Lung (tissue), 12 donors: ENCODE measurements around the gene GABBR2. TPM values are rescaled to one million over a fixed set of nuclear protein-coding genes. Genes with fewer than 3 reads are reported as not detected.

Experiments
- ATAC-seq: fragments of 200-7000 bp; cut with Tn5 transposase; one replicate; pipeline ENCODE4 v1.9.1; 2020; ENCODE audit warnings: moderate number of reproducible peaks; ENCODE audit not compliant: insufficient read depth, low FRiP score
- DNase-seq, 3 donors: peaks; one replicate each; pipeline ENCODE4 v3.0.0-alpha.2; 2013 to 2017
- H3K27ac ChIP-seq, 2 donors: one replicate each; pipeline ENCODE4 v1.5.1; 2013; ENCODE audit warnings: mild to moderate bottlenecking in 2 of 2, moderate library complexity in 2 of 2, control low read depth in 1 of 2, inconsistent platforms in 1 of 2, low read depth in 1 of 2, low read length in 1 of 2
- H3K27me3 ChIP-seq, 3 donors: one replicate each; pipeline ENCODE4 v1.5.1; 2013; ENCODE audit warnings: low read length in 2 of 3; ENCODE audit not compliant: control insufficient read depth in 3 of 3, insufficient read depth in 3 of 3
- H3K36me3 ChIP-seq, 4 donors: one replicate each; pipeline ENCODE4 v1.5.1; 2013; ENCODE audit warnings: low read length in 4 of 4, mild to moderate bottlenecking in 1 of 4, moderate library complexity in 1 of 4; ENCODE audit not compliant: control insufficient read depth in 4 of 4, insufficient read depth in 4 of 4
- H3K4me1 ChIP-seq, 5 donors: one replicate each; pipeline ENCODE4 v1.5.1; 2013; ENCODE audit warnings: low read length in 5 of 5, mild to moderate bottlenecking in 2 of 5, moderate library complexity in 1 of 5; ENCODE audit not compliant: control insufficient read depth in 5 of 5, insufficient read depth in 5 of 5
- H3K4me3 ChIP-seq: one replicate; pipeline ENCODE4 v1.5.1; 2013; ENCODE audit warnings: mild to moderate bottlenecking, control low read depth, moderate library complexity
- H3K9ac ChIP-seq, 2 donors: one replicate each; pipeline ENCODE4 v1.5.1; 2013; ENCODE audit warnings: low read length in 2 of 2, control low read depth in 1 of 2; ENCODE audit not compliant: insufficient read depth in 1 of 2
- H3K9me3 ChIP-seq, 4 donors: one replicate each; pipeline ENCODE4 v1.5.1; 2013; ENCODE audit warnings: low read length in 3 of 4, mild to moderate bottlenecking in 1 of 4, moderate library complexity in 1 of 4; ENCODE audit not compliant: control insufficient read depth in 4 of 4, insufficient read depth in 3 of 4
- WGBS, 2 donors: extraction: QIAGEN DNeasy Blood & Tissue Kit; methylation state at CpG; one replicate each; pipeline ENCODE4 v1.1.7; 2013; 5-methylcytosine and 5-hydroxymethylcytosine counted together
- polyA plus RNA-seq, 2 donors: library from polyadenylated mRNA; stranded (reverse); fragments of 200-250 nt; gene quantifications; one replicate each; pipeline ENCODE4 v1.2.1, GENCODE V29; 2013
- total RNA-seq, 2 donors: library from RNA; depleted of rRNA in 1 of 2; stranded (reverse); fragments of >200 nt in 1 of 2; gene quantifications; one replicate each; pipeline ENCODE4 v1.2.1, GENCODE V29; 2014 to 2021
- TF ChIP-seq, protein P1 (sequence below): IDR thresholded peaks from 2 replicates; pipeline ENCODE4 v1.5.1; 2012; ENCODE audit warnings: mild to moderate bottlenecking; ENCODE audit errors: control extremely low read depth, extremely low read depth
- donor health status: control.
- donor health status: control.
- donor health status: Bipolar disorder and iron deficiency.
- donor health status: healthy.
- donor health status: DM: yes; HTN: yes; CAD: no.

The GABBR2 gene
- total and polyA plus RNA-seq, 4 donors = 0.40 to 1.8 (median 0.64) TPM

DNA sequence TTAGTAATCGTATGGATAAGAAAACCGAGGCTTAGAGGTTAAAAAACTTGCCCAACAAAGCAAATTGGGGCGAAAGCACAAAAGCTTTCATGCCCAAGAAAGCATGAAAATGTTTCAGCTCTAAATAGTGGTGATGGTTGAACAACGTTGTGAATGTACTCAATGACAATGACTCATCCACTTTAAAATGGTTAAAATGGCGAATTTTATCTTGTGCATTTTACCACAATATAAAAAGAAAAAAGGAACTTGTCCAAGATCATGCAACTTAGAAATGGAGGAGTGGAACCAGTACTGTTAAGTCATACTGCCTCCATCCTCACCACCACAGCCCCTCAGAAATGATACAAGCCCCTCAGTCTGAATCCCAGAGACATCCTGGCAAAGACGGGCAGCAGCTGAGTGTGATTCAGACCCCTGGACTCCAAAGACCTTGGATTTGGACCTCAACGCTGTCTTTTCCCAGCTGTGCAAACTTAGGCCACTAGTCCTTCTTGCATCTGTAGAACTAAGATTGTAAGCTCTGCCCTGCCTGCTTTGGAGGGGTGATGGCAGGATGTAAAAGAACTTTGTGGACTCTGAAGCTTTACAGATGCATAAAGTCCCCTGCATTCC lies 158.4 kb downstream of the GABBR2 start:
- Histone ChIP-seq H3K9ac (no peak overlapping the region), H3K27ac (no peak overlapping the region), H3K27me3 (no peaks in the 10 kb centered on the region), H3K4me3 (no peak overlapping the region), H3K9me3 (no peaks in the 10 kb centered on the region), H3K4me1 (peaks cover 0 to 3% (median 0%) of the 10 kb centered on the region in 5 donors), H3K36me3 (no peaks in the 10 kb centered on the region)
- TF ChIP-seq, protein P1, sequence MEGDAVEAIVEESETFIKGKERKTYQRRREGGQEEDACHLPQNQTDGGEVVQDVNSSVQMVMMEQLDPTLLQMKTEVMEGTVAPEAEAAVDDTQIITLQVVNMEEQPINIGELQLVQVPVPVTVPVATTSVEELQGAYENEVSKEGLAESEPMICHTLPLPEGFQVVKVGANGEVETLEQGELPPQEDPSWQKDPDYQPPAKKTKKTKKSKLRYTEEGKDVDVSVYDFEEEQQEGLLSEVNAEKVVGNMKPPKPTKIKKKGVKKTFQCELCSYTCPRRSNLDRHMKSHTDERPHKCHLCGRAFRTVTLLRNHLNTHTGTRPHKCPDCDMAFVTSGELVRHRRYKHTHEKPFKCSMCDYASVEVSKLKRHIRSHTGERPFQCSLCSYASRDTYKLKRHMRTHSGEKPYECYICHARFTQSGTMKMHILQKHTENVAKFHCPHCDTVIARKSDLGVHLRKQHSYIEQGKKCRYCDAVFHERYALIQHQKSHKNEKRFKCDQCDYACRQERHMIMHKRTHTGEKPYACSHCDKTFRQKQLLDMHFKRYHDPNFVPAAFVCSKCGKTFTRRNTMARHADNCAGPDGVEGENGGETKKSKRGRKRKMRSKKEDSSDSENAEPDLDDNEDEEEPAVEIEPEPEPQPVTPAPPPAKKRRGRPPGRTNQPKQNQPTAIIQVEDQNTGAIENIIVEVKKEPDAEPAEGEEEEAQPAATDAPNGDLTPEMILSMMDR = no peak
- 75 to 77% methylated on average over 7 of the region's 7 CpGs for WGBS, 2 donors
- no peak for ATAC-seq
- DNase-seq = no peak

DNA sequence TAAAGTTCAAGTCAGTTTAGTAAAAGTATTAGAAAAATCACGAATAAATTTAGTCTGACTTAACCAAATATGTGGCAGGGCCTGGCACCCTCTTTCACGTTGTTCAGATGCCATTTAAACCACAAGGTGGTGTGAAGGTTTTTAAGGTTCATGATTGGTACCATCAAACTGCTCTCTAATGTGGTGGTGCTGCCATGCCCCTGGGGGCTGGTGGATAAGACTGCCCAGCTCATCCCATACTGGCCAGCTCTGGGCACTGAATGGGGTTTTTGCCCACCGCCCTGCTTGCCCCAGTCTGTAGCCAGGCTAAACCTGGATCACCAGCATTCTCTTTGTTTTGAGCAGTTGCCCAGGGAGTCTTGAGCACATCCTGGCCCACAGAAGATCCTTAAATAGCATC lies 159.3 kb downstream of the GABBR2 start:
- ATAC-seq (no peak), DNase-seq (no peak)
- peaks cover 0 to 3% (median 0%) of the 10 kb centered on the region in 5 donors for H3K4me1 ChIP-seq
- 85 to 91% methylated on average over 3 of the region's 3 CpGs for WGBS, 2 donors
- no peak overlapping the region for H3K4me3 ChIP-seq
- TF ChIP-seq, protein P1 = no peak
- no peak overlapping the region for H3K27ac ChIP-seq
- H3K9me3 ChIP-seq = no peaks in the 10 kb centered on the region
- H3K27me3 ChIP-seq = no peaks in the 10 kb centered on the region
- H3K9ac ChIP-seq = no peak overlapping the region
- no peaks in the 10 kb centered on the region for H3K36me3 ChIP-seq

DNA sequence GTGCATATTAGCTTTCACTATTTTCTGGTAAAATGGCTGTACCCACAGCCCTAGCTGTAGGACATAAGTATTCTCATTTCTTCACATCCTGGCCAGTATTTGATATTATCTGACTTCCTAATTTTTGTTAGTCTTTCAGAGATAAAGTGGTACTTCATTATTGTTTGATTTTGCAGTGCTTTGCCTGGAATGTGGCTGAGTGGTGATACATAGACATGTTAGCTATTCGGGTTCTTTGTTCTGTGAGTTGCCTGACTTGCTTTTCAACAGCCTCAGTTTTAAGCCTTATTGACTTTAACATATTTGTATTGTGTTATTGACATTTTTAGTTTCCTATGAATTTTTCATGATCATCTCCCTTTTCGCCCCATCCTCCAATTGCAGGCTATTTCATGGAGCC lies 161.1 kb downstream of the GABBR2 start:
- H3K4me1 ChIP-seq = peaks cover 0 to 3% (median 0%) of the 10 kb centered on the region in 5 donors
- WGBS, 2 donors = 85% methylated on average over 2 of the region's 2 CpGs; no CpG with 5 or more reads in 1 of the 2 donors
- H3K27me3 ChIP-seq = no peaks in the 10 kb centered on the region
- DNase-seq = peak in 1 of 3 donors; percentile 50
- no peaks in the 10 kb centered on the region for H3K9me3 ChIP-seq
- TF ChIP-seq, protein P1 = no peak
- no peak overlapping the region for H3K27ac ChIP-seq
- no peaks in the 10 kb centered on the region for H3K36me3 ChIP-seq
- ATAC-seq = no peak
- no peak overlapping the region for H3K4me3 ChIP-seq
- no peak overlapping the region for H3K9ac ChIP-seq

DNA sequence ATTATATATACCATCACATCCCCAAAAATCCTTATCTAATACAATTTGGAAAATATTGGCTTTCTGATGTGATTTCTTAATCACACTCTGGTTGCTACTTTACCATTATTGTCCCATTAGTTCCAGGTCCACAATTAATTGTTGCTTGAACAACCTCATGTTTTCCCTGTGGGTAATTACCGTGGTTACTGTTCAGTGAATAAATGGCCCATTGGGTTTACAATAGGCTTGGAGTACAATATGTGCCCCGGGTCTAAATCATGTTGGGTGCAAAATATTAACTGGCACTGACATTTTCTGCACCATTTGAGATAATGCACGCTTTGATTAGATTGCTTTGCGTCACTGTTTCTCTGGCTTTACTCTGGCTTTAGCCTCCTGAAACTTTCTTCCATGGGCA lies 163.7 kb downstream of the GABBR2 start:
- Histone ChIP-seq H3K9ac (no peak overlapping the region), H3K27ac (no peak overlapping the region), H3K9me3 (no peaks in the 10 kb centered on the region), H3K4me3 (no peak overlapping the region), H3K36me3 (no peaks in the 10 kb centered on the region), H3K27me3 (no peaks in the 10 kb centered on the region), H3K4me1 (no peaks in the 10 kb centered on the region)
- TF ChIP-seq, protein P1 = no peak
- no peak for DNase-seq
- 79 to 84% methylated on average over 4 of the region's 4 CpGs for WGBS, 2 donors
- ATAC-seq = no peak
